C4-2B (cell line): ENCODE results near the gene ERC1.

Source experiments
- H3K27ac ChIP-seq: fragments of 450-650 bp; 2 replicates; pipeline ENCODE4 v1.5.1; 2017
- ZFX ChIP-seq: fragments of 450-650 bp; IDR thresholded peaks from 2 replicates; pipeline ENCODE4 v1.6.1; 2017
- TF ChIP-seq, protein P1 (sequence below): fragments of 450-650 bp; conservative IDR thresholded peaks from 2 replicates; pipeline ENCODE4 v1.5.1; 2017; ENCODE audit warnings: mild to moderate bottlenecking

ERC1 gene

GRCh38 chr12:1104088-1104800, 113.2 kb downstream of the ERC1 start:
- no peak overlapping the region for H3K27ac ChIP-seq
- TF ChIP-seq ZFX = no peak
- TF ChIP-seq, protein P1, sequence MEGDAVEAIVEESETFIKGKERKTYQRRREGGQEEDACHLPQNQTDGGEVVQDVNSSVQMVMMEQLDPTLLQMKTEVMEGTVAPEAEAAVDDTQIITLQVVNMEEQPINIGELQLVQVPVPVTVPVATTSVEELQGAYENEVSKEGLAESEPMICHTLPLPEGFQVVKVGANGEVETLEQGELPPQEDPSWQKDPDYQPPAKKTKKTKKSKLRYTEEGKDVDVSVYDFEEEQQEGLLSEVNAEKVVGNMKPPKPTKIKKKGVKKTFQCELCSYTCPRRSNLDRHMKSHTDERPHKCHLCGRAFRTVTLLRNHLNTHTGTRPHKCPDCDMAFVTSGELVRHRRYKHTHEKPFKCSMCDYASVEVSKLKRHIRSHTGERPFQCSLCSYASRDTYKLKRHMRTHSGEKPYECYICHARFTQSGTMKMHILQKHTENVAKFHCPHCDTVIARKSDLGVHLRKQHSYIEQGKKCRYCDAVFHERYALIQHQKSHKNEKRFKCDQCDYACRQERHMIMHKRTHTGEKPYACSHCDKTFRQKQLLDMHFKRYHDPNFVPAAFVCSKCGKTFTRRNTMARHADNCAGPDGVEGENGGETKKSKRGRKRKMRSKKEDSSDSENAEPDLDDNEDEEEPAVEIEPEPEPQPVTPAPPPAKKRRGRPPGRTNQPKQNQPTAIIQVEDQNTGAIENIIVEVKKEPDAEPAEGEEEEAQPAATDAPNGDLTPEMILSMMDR = no peak

DNA sequence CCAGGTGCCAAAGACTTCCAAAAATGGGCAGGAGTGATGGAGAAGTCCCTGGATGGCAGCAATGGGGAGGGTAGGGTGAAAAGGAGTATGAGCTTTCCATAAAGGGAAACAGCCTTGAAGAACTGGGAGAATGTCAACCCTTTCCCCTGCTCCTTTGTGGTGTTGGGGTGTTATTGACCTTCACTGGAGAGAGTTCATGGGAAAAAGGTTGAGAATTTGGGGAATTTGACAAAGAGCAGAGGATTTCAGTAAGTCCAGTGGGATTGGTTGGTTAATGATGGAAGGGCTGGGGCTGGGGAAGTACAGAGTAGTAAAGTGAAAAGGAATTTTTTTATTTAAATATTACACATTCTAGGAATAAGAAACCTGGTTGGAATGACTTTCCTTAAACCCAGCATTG, 116.6 kb downstream of the ERC1 start:
- H3K27ac ChIP-seq = no peak overlapping the region
- TF ChIP-seq ZFX = no peak

DNA sequence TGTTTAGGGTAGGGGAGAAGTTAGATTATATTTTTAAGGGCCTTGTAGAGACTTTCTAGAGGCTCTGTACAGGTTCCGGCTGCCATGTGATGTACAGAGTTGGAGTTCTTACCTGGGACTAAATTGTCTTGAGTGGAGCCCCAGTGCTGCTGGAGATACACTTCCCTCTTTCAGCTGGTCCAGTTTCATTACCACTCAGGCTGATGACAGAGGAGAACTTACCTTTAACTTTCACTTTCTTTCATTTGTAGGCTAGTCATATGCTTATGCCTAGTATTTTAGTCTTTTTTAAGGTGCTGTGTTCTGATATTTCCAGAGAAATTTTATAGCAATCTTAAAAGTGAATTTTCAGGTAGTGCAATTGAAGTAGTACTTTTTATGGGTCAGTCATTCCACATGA, 117.3 kb downstream of the ERC1 start:
- H3K27ac ChIP-seq = no peak overlapping the region
- no peak for TF ChIP-seq ZFX
- TF ChIP-seq, protein P1 = no peak

- TF ChIP-seq, protein P1 = no peak
- no peak for TF ChIP-seq ZFX
- no peak overlapping the region for H3K27ac ChIP-seq
These were observed 124.6 kb downstream of the ERC1 start for GRCh38 chr12:1115484-1116231.

DNA sequence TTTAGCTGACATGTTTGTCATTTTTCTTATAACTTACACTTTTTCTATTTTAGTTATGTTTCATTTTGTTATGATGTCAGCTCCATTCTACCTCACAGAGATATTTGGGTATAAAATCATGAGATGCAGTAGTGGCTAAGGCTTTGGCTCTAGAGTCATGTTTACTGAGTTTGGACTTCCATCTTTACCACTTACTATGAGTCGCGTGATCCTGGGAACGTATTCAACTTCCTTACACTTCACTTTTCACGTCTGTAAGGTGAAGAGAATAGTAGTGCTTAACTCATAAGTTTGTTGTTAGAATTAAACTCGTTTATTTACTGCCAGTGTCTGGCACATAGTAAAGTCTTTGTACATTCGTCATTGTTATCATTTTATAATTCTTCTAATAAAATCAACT, 126.3 kb downstream of the ERC1 start:
- TF ChIP-seq ZFX = no peak
- TF ChIP-seq, protein P1 = no peak
- no peak overlapping the region for H3K27ac ChIP-seq

DNA sequence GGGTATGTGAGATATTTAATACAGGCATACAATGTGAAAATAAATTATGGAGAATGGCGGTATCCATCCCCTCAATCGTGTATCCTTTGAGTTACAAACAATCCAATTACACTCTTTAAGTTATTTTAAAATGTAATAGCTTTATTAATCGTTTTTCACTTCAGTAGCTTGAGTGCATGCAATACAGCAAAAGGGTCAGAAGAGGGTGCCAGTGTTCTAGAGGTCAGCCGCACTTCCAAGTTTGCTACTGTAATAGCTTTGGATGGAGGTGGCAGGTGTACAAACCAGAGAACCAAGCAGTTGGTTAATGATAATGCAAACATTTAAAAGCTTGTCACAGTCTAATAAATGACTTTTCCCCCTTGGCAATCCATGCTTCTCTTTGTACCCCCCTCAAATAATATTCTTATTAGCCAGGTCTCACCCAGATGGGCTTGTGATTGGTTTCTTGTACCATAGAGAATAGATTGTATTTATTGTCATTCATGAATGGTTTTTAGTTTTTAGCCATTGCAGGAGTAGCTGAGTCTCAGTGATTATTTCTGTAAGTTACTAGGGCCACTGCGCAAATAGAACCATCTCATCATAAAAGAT, 127.0 kb downstream of the ERC1 start:
- no peak overlapping the region for H3K27ac ChIP-seq
- TF ChIP-seq ZFX = no peak
- TF ChIP-seq, protein P1 = peak; percentile 96

DNA sequence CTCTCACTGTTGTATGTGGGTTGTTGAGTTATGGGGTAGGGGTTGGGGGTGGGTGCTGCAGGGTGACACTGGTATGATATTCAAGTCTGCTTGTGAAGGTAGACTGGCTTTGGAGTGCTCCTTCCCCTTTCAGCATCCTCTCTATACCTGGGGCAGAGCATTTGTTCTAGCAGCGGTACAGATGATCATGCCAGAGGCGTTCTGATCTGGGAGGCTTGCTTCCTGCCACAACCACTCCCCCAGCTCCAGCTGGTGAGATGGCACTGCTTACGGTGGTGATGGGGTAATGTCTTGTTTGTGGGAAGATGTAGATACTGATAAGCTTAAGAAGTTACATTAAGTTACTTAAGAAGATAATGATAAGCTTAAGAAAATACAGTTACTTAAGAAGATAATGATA, 131.8 kb downstream of the ERC1 start:
- no peak overlapping the region for H3K27ac ChIP-seq
- no peak for TF ChIP-seq ZFX
- TF ChIP-seq, protein P1 = no peak
